GM21528 (cell line): ENCODE data around the gene MID1IP1.

Source experiments
- ATAC-seq: cut with Tn5 transposase; IDR thresholded peaks from one replicate; pipeline ENCODE4 v1.9.1; 2021; ENCODE audit warnings: mild to moderate bottlenecking, moderate library complexity; ENCODE audit not compliant: unreplicated experiment, low FRiP score

MID1IP1 gene

DNA sequence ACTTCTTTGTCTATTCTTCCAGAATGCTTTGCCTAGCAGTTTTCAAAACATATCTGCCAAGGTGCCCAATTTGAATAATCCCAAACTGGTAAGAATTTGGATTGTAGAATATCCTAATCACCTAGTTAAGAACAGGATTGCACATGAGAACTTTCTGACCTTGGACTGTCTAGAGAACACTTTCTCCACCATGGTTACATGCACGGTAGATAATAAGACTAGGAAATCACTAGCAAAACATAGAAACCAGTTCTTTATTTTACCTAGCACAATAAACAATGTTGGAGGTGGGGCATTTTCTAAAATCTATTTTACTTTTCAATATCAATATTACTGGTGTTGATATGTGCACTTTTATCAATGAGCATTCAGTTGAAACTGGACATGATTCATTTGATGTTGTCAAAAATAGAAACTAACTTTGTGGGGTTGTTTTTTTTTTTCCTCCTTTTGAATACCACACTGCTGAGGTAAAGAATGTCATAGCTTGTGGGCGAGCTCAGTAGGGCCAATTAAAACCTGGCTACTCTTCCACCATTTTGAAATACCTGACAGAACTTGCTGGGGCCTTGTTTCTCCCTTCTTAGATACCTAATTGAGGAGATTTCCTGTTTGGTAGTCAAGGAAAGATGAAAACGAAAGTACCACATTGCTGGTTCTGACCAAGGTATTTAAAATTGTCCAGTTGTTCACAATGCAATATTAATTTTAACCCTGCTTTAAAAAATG is 10.4 kb downstream of the MID1IP1 start:
- no peak for ATAC-seq

DNA sequence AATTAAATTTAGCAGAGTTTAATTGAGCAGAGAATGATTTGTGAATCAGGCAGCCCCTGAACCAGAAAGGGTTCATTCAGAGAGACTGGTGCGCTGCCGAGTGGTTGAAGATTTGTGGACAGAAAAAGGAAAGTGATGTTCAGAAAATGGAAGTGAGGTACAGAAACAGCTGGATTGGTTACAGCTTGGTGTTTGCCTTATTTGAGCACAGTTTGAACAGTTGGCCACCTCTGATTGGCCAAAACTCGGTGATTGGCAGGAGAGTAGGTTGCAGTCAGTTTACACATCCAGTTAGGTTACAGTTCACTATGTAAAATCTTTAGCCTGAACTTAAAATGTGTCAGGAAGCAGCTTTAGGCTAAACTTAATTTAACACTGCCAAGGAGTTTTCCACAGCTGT is 14.9 kb downstream of the MID1IP1 start:
- no peak for ATAC-seq

DNA sequence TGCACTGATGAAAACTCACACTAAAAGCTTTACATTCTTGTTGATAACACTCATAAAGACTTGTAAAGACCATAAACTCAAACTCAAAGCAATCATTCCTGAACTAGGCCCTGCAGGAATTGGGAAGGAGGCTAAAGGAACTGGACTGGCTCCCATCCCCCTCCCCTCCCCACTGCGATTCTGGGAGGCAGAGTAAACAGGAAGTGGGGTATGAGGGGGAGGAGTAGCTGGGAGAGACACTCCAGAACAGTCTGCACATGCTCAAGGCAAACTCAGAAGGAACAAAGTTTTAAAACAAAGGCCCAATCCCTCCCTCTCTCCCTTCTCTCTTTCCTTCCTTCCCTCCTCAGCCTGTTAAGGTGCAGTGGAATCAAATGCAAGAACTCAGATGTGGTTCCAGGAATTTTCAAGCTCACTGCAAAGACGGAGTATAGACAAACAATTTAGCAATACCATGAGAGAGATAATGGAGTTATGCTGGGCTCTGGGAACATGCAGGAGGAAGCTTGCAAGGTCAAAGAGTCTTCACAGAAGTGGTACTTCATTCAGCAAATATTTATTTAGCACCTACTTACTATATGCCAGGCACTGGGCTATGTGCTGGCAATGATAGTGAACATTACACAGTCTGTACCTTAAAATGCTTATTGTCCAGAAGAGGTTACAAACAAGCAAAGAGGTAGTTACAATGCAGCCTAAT is 15.9 kb downstream of the MID1IP1 start:
- no peak for ATAC-seq

- no peak for ATAC-seq
Measured at GRCh38 chrX:38819163-38819562, 17.9 kb downstream of the MID1IP1 start.

- ATAC-seq = no peak
Measured at GRCh38 chrX:38819709-38820108, 18.4 kb downstream of the MID1IP1 start.

DNA sequence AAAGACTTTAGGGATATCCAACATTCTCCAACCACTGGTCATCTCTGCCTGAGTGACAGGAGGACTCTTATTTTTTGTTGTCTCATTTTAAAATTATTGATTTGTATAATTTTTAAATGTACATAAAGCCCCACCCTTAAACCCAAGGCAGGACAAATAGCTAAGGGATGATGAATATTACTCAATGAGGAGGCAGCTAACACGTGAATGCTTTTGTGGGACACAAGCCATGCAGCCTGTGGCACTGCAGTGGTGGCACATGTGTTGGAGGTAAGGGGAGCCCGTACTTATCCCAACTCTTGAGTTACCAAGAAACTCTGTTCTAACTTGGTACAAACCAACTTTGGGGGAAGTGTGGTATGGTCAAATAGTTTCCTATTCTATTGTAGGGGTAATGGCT is 19.5 kb downstream of the MID1IP1 start:
- no peak for ATAC-seq

GRCh38 chrX:38824176-38824575 is 22.9 kb downstream of the MID1IP1 start:
- ATAC-seq = no peak

GRCh38 chrX:38831949-38832348 is 30.7 kb downstream of the MID1IP1 start:
- no peak for ATAC-seq

DNA sequence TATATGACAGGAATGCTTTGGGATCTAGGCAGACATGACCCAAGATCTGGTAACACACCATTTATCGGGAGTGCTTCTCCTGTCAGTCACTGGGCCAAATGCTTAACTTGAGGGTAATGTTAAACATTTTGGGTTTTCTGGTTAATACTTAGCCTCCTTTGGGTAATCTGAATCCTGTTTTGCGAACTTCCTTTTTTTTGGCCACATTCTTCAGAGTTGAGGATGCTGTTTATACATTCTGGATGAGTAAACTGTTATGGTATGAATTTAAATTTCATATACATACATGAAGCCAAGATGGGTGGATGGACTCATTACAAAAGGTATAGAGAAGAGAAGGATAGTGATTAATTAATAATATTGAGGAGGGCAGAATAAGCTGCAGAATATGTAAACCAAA is 36.1 kb downstream of the MID1IP1 start:
- no peak for ATAC-seq

- ATAC-seq = no peak
Measured at GRCh38 chrX:38839277-38839676, 38.0 kb downstream of the MID1IP1 start.

- ATAC-seq = no peak
Measured at GRCh38 chrX:38839944-38840343, 38.7 kb downstream of the MID1IP1 start.

DNA sequence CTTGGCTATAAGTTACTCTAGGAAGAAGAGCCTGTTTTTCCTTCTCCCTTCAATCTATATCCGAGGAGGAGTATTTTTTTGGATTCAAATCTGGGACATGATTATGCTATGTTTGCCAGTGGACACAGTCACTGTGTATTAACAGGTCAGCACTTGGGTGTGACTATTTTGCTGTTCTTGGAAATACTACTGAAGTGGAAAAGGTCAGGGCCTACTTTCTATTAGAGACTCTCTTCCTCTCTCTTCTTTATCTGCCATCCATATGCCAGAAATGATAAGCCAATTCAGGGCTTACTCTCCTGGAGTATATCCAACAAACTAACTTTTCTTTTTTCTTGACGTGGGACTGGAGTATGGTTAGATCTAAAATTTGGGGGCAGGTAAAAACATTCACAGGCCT is 40.5 kb downstream of the MID1IP1 start:
- no peak for ATAC-seq

DNA sequence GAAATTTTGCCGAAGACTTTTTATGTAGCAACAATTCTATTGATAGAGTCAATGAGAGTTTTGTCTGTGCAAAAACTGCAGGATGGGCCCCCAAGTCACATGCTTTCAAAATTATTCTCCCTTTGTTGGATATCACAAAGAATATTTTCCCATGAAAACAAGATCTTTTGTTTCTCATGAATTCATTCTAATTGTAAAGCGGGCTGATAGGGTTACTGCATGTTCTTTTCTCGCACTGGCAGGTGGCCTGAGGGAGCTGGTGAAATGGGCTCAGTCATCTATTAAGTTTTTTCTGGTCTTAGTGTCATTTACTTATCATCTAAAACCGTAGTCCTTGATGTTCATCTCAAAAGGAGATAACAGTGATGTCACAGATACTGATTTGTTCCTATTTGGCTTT is 44.2 kb downstream of the MID1IP1 start:
- ATAC-seq = no peak

DNA sequence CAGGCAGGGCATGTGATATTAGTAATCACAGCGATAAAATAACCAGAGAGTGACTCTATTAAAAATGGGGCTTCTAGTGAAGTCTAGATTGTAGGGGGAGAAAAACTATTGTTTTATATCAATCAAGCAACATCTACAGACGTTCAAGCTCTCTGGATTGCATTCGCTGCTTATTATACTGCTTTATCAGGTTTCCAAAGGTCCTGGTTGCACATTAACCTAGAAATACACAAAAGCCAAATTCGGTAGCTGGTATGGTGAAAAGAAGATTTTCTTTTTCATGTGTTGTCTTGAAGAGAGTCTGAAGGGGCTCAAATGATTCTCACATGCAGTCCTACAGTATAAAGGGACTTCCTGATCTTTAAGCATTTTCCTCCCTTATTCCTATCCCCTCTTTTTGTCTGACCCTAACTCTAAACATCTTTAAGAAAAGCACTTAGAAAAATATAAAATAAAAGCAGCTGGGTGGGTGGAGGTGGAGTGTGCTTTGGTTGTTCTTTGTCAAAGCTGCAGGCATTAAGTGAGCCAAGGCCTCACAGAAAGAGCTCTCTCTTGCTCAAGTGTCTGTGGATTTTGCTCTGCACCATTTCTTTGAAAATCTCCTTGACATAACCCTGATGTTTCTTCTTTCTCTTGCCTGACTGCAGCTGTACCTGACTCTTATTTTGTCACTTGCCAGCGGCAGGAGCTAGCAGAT is 46.1 kb downstream of the MID1IP1 start:
- ATAC-seq = no peak

DNA sequence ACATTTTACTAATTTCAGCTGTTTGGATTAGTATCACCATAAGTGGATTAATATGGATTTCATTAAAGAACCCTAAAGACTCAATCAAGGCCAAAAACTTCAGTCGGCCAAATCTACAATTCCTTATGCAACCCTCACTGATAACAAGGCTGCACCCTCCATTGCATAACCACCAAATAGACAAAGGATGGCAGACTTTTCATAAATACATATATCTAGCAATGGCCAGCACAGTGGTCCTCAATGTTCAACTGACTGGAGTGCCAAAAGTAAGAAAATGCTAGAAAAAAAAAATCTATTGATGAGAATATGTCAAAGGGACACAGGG is 46.6 kb downstream of the MID1IP1 start:
- no peak for ATAC-seq

DNA sequence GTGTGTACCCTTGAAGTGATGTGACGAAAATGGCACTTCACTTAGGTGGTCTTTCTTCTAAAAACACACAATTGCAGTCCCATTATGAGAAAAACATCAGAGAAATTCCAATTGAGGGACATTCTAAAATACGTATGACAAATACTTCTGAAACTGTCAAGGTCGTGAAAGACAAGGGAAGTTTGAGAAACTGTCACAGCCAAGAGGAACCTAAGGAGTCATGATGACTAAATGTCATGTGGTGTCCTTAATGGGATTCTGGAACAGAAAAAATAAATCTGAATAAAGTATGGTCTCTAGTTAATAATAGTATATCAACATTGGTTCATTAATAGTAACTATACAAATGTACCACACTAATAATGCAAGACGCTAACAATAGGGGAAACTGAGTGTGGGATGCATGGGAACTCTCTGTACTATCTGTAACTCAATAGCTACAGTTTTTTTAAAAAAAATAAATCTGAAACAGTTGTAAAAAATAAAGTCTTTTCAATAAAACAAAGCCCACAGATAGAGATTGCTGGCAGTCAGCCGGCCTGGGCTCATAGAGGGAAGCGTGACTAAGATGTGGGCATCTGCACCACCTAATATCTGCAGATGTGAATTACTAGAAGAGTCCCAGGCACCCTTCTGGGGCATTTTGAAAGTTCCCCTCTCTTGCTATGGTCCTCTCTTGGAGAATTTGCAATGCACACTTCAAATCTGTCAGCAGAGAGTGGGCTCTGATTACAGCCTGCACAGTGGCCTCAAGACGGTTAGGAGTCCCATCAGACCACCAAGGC is 47.6 kb downstream of the MID1IP1 start:
- ATAC-seq = no peak

DNA sequence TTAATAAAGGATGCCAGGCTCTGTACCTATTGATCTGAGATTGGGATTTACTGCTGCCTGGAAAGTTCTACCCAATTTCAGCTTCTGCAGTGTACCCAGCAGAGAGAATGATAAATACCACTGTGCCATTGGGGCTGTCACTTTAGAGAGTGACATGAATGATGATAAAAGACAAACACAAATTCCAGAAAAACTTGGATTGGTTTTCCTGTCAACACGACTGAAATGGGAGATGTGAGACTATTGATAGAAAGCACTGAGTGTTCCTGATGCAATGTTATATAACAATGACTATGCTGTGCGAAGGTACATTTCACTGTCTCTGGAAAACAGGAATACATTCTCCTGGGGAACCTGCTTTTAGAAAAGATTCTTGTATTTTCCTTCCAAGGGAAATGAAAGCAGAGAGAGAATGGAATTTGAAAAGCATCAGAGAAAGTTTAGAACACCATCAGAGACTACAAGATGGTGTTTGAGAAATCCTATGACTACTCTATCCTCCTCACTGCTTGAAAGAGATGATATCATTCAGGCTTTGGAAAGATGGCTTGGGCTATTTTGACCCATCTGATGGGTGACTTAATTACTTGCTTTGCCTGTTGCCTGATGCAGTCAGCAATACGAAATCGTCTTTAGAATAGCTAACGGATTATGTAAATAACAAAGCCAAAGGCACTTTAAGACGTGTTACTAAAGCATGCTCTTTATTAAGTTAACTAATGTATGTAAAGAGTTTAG is 49.7 kb downstream of the MID1IP1 start:
- no peak for ATAC-seq

DNA sequence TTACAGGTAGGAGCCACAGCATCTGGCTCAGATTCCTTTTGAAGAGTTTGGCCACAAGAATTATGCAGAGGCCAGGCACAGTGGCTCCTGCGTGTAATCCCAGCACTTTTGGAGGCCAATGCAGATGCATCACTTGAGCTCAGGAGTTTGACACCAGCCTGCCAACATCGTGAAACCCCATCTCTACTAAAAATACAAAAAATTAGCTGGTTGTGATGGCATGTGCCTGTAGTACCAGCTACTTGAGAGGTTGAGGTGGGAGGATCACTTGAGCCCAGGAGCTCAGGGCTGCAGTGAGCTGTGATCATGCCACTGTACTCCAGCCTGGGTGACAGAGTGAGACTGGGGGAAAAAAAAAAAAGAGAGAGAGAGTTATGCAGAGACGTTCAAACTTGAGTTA is 53.0 kb downstream of the MID1IP1 start:
- no peak for ATAC-seq
